Activated CD8-positive, alpha-beta T cell treated with anti-CD3 and anti-CD28 coated beads for 36 hours (primary cell): Measurements from ENCODE around the gene ZNF341. TPM values are rescaled to one million over a fixed set of nuclear protein-coding genes. Genes with fewer than 3 reads are reported as not detected.

Experiments used
- ATAC-seq: fragments of 200-7000 bp; cut with Tn5 transposase; one replicate; pipeline ENCODE4 v1.10.0; 2021; ENCODE audit warnings: mild to moderate bottlenecking, moderate library complexity
- CTCF ChIA-PET: fragments of 350-600 bp; sonication (Branson Sonifier 250); formaldehyde crosslinking; loops from one replicate; lab custom pipeline; 2021; ENCODE audit warnings: antibody characterized with exemption; lab: Charles Lee
- POLR2A ChIA-PET: fragments of 350-600 bp; sonication (Branson Sonifier 250); formaldehyde crosslinking; loops from one replicate; lab custom pipeline; 2021; ENCODE audit warnings: antibody characterized with exemption; lab: Charles Lee
- DNase-seq: peaks from one replicate; pipeline ENCODE4 v3.0.0-alpha.2; 2020
- H3K27ac Mint-ChIP-seq: one replicate; pipeline ENCODE4 v1.8.0; 2021; ENCODE audit warnings: mild to moderate bottlenecking, mixed read lengths
- H3K27me3 Mint-ChIP-seq: one replicate; pipeline ENCODE4 v1.8.0; 2021; ENCODE audit warnings: mixed read lengths
- H3K36me3 Mint-ChIP-seq: one replicate; pipeline ENCODE4 v1.8.0; 2021; ENCODE audit warnings: low read depth, mixed read lengths
- H3K4me1 Mint-ChIP-seq: one replicate; pipeline ENCODE4 v1.8.0; 2021; ENCODE audit warnings: low read depth, mixed read lengths
- H3K4me3 Mint-ChIP-seq: one replicate; pipeline ENCODE4 v1.8.0; 2021; ENCODE audit warnings: mild to moderate bottlenecking, moderate library complexity, mixed read lengths
- H3K9me3 Mint-ChIP-seq: one replicate; pipeline ENCODE4 v1.8.0; 2021; ENCODE audit warnings: mixed read lengths
- CTCF ChIP-seq: fragments of 200-600 bp; IDR thresholded peaks from one replicate; pipeline ENCODE4 v1.8.0; 2022; ENCODE audit warnings: antibody characterized with exemption, mild to moderate bottlenecking
- intact Hi-C: fragments of 100-400 bp; cut with micrococcal nuclease; formaldehyde crosslinking; loops from one replicate; pipeline ENCODE4 v1.10.0; 2022
- total RNA-seq, 2 experiments: library from RNA; stranded (reverse); gene quantifications; one replicate each; pipeline ENCODE4 v1.2.3, GENCODE V29; 2021

ZNF341 gene
- total RNA-seq, 2 experiments from 2014 or later = 4.3 to 5.0 TPM

GRCh38 chr20:33814238-33814712, 82.5 kb downstream of the ZNF341 start:
- Mint-ChIP-seq H3K4me1 (peaks cover 63% of the 10 kb centered on the region), H3K36me3 (peaks cover 37% of the 10 kb centered on the region), H3K27me3 (no peaks in the 10 kb centered on the region), H3K4me3 (peak overlapping the region; percentile 95), H3K9me3 (no peaks in the 10 kb centered on the region), H3K27ac (peak overlapping the region; percentile 80)
- intact Hi-C loops = no loop called here
- ChIA-PET CTCF (interaction anchor here (1.1 kb wide), 1 partner anchor 49 kb away, joined by 3 read pairs; no protein-coding TSS in a partner anchor), POLR2A (interaction anchor here (0.8 to 1.2 kb wide), 2 partner anchors 38 to 298 kb away, joined by 3 to 5 read pairs; partner anchors contain the start of gene EIF2S2)
- peak; percentile 9 for ATAC-seq
- no peak for TF ChIP-seq CTCF
- DNase-seq = peak; percentile 41

GRCh38 chr20:33815671-33816070, 83.9 kb downstream of the ZNF341 start:
- peaks cover 72% of the 10 kb centered on the region for H3K4me1 Mint-ChIP-seq
- no peaks in the 10 kb centered on the region for H3K27me3 Mint-ChIP-seq
- peaks cover 41% of the 10 kb centered on the region for H3K36me3 Mint-ChIP-seq
- H3K9me3 Mint-ChIP-seq = no peaks in the 10 kb centered on the region
- intact Hi-C loops = no loop called here
- ChIA-PET CTCF (interaction anchor here (1.2 kb wide), 1 partner anchor 99 kb away, joined by 4 read pairs; no protein-coding TSS in a partner anchor), POLR2A (interaction anchor here (0.8 kb wide), 1 partner anchor 13 kb away, joined by 3 read pairs; no protein-coding TSS in a partner anchor)
- H3K27ac Mint-ChIP-seq = no peak overlapping the region
- TF ChIP-seq CTCF = no peak
- no peak for DNase-seq
- ATAC-seq = no peak
- no peak overlapping the region for H3K4me3 Mint-ChIP-seq

DNA sequence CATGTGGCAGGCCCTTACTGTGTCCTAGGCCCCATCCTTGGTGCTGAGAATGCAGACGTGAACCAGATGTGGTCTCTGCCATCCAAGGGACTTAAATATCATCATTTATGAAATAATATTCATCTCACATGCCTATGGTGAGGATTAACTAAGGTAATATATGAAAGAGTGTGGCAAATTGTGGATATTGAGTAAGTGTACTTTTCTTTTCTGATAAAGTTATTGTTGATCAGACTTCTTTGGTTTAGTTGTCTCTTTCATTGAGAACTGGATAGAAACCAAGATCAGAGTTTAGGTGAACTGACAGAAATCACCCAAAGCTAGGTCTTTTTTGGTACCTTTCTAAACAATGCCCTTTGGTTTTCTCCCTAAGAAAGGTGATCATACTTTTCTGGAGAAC, 84.4 kb downstream of the ZNF341 start:
- intact Hi-C loops = no loop called here
- no peak overlapping the region for H3K27ac Mint-ChIP-seq

DNA sequence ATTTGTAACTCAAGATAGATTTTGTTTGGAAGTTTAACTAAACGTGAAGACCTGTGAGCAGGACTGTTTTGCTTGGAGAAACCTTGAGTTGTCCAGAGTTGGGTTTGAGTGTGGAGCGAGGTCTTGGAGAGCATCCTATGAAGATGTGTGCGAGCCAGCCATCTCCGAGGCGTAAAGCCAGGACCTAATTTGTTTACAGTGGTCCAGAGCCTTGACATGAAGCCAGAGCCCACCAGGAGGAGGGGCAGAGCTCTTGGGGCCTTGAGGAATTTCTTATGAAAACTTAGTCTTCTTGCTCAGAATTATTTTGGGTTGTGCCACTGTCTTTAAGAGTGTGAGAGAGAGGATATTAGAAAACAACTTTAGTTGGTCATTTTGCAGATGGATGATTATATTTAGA, 85.6 kb downstream of the ZNF341 start:
- Mint-ChIP-seq H3K36me3 (peaks cover 32% of the 10 kb centered on the region), H3K4me3 (no peak overlapping the region), H3K4me1 (peaks cover 76% of the 10 kb centered on the region), H3K27me3 (no peaks in the 10 kb centered on the region), H3K27ac (no peak overlapping the region), H3K9me3 (no peaks in the 10 kb centered on the region)
- no peak for ATAC-seq
- TF ChIP-seq CTCF = no peak
- ChIA-PET POLR2A (no interaction called here), CTCF (no interaction called here)
- DNase-seq = no peak
- intact Hi-C loops = no loop called here

More for the DNA sequence above, 84.4 kb downstream of the ZNF341 start:
- H3K9me3 Mint-ChIP-seq = no peaks in the 10 kb centered on the region
- DNase-seq (no peak), ATAC-seq (no peak)
- peaks cover 72% of the 10 kb centered on the region for H3K4me1 Mint-ChIP-seq
- H3K36me3 Mint-ChIP-seq = peaks cover 41% of the 10 kb centered on the region
- CTCF ChIA-PET = interaction anchor here (1.2 kb wide), 1 partner anchor 99 kb away, joined by 4 read pairs; no protein-coding TSS in a partner anchor
- no peak overlapping the region for H3K4me3 Mint-ChIP-seq
- TF ChIP-seq CTCF = no peak
- H3K27me3 Mint-ChIP-seq = no peaks in the 10 kb centered on the region
- POLR2A ChIA-PET = no interaction called here

DNA sequence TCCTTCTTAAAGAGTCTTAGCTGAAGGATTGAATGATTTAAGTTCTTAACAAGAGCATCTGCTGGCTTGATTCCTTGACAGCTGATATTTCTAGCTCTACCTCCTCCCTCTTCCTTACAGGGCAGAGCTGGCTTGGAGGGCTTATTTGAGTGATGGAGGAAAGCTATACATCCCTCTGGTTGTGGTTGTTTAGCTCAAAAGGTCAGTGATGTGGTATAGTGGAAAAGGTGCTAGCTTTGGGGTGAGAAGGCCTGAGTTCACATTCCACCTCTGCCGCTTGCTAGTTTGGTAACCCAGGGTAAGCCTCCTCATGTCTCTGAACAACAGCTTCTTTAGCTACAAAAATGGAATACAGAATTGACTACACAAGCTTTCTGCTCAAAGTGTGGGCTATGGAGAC, 87.7 kb downstream of the ZNF341 start:
- ATAC-seq = no peak
- intact Hi-C loops = no loop called here
- Mint-ChIP-seq H3K27me3 (no peaks in the 10 kb centered on the region), H3K9me3 (no peaks in the 10 kb centered on the region), H3K4me1 (peaks cover 70% of the 10 kb centered on the region), H3K36me3 (peaks cover 16% of the 10 kb centered on the region), H3K27ac (no peak overlapping the region), H3K4me3 (no peak overlapping the region)
- CTCF ChIA-PET = interaction anchor here (0.9 to 1.5 kb wide), 3 partner anchors 9 to 166 kb away, joined by 3 to 4 read pairs (median 3); partner anchors contain the start of gene CHMP4B
- no peak for TF ChIP-seq CTCF
- POLR2A ChIA-PET = no interaction called here
- DNase-seq = no peak
